Calu3 (cell line): ENCODE results near the gene SLC25A13. TPM values are rescaled to one million over a fixed set of nuclear protein-coding genes. Genes with fewer than 3 reads are reported as not detected.

Source experiments
- BruUV-seq: library from RNA; stranded (reverse); fragments of 400-500 nt; replicated peaks from 2 replicates; lab custom pipeline; 2021; lab: Mats Ljungman, UMichigan
- CTCF ChIA-PET: fragments of 300-600 bp; sonication (Branson Sonifier 250); formaldehyde crosslinking; loops from one replicate; lab custom pipeline; 2022; ENCODE audit warnings: antibody characterized with exemption; lab: Charles Lee
- DNase-seq: peaks from one replicate; pipeline ENCODE4 v3.0.0; 2022
- H3K27ac Mint-ChIP-seq: one replicate; pipeline ENCODE4 v1.8.0; 2022; ENCODE audit warnings: mixed read lengths; ENCODE audit not compliant: unreplicated experiment
- H3K27me3 Mint-ChIP-seq: one replicate; pipeline ENCODE4 v1.8.0; 2022; ENCODE audit warnings: mixed read lengths; ENCODE audit not compliant: unreplicated experiment
- H3K36me3 Mint-ChIP-seq: one replicate; pipeline ENCODE4 v1.8.0; 2022; ENCODE audit warnings: mild to moderate bottlenecking, moderate library complexity, mixed read lengths; ENCODE audit not compliant: insufficient read depth, unreplicated experiment
- H3K4me1 Mint-ChIP-seq: one replicate; pipeline ENCODE4 v1.8.0; 2022; ENCODE audit warnings: mild to moderate bottlenecking, low read depth, mixed read lengths; ENCODE audit not compliant: unreplicated experiment
- H3K4me3 Mint-ChIP-seq: one replicate; pipeline ENCODE4 v1.8.0; 2022; ENCODE audit warnings: mild to moderate bottlenecking, low read depth, moderate library complexity, mixed read lengths; ENCODE audit not compliant: unreplicated experiment
- H3K9me3 Mint-ChIP-seq: one replicate; pipeline ENCODE4 v1.8.0; 2022; ENCODE audit warnings: low read depth, mixed read lengths; ENCODE audit not compliant: unreplicated experiment
- intact Hi-C: fragments of 100-400 bp; cut with micrococcal nuclease; formaldehyde crosslinking; loops from one replicate; pipeline ENCODE4 v1.10.0; 2022; ENCODE audit not compliant: unreplicated experiment
- total RNA-seq: library from RNA; stranded (reverse); gene quantifications from 2 replicates; pipeline ENCODE4 v1.2.3, GENCODE V29; 2022
- TF ChIP-seq, protein P1 (sequence below): fragments of 200-600 bp; IDR thresholded peaks from one replicate; pipeline ENCODE4 v1.8.0; 2022; ENCODE audit warnings: antibody characterized with exemption; ENCODE audit not compliant: unreplicated experiment

The SLC25A13 gene
- total RNA-seq, 1 experiment from 2014 or later, result 18.1 TPM

DNA sequence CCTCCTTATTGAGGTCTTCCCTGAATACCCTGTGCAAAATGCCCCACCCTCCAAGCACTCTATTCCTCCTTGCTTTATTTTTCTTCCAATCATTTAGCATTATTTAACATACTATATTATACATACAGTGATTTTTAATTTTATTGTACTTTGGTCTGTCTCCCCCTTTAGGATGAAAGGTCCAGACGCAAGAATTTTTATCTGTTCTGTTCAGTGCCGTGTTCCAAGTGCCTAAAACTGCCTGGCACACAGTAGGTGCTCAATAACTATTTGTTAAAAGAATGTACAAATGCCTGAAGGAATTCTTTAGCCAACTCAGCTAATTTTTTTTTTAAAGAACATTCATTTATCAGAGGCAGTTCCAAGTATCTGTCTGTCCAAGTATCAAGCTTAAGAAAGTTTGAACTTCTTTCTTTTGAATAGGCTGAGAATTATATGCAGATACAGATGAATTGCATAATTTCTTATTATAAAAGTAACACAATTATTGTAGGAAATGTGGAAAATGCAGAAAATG lies 34.1 kb upstream of the SLC25A13 start:
- no TSS peak for BruUV-seq
- DNase-seq, result no peak
- H3K36me3 Mint-ChIP-seq, result no peaks in the 10 kb centered on the region
- H3K27me3 Mint-ChIP-seq, result no peaks in the 10 kb centered on the region
- intact Hi-C loops, result no loop called here
- H3K9me3 Mint-ChIP-seq, result no peaks in the 10 kb centered on the region
- H3K4me3 Mint-ChIP-seq, result no peak overlapping the region
- TF ChIP-seq, protein P1, sequence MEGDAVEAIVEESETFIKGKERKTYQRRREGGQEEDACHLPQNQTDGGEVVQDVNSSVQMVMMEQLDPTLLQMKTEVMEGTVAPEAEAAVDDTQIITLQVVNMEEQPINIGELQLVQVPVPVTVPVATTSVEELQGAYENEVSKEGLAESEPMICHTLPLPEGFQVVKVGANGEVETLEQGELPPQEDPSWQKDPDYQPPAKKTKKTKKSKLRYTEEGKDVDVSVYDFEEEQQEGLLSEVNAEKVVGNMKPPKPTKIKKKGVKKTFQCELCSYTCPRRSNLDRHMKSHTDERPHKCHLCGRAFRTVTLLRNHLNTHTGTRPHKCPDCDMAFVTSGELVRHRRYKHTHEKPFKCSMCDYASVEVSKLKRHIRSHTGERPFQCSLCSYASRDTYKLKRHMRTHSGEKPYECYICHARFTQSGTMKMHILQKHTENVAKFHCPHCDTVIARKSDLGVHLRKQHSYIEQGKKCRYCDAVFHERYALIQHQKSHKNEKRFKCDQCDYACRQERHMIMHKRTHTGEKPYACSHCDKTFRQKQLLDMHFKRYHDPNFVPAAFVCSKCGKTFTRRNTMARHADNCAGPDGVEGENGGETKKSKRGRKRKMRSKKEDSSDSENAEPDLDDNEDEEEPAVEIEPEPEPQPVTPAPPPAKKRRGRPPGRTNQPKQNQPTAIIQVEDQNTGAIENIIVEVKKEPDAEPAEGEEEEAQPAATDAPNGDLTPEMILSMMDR, result no peak
- CTCF ChIA-PET, result no interaction called here
- no peak overlapping the region for H3K27ac Mint-ChIP-seq
- no peaks in the 10 kb centered on the region for H3K4me1 Mint-ChIP-seq

DNA sequence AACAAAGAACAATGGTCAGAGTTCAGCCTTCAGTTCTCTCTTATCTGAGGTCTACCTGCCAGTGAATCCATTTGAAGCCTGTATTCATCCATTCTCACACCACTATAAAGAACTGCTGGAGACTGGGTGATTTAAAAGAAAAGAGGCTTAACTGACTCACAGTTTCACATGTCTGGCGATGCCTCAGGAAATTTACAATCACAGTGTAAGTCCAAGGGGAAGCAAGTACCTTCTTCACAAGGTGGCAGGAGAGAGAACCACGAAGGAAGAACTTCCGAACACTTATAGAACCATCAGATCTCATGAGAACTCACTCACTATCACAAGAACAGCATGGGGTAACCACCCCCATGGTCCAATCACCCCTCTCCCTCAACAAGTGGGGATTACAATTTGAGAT lies 33.0 kb upstream of the SLC25A13 start:
- Mint-ChIP-seq H3K4me1 (no peaks in the 10 kb centered on the region), H3K27ac (no peak overlapping the region), H3K4me3 (no peak overlapping the region), H3K27me3 (no peaks in the 10 kb centered on the region), H3K36me3 (no peaks in the 10 kb centered on the region), H3K9me3 (no peaks in the 10 kb centered on the region)
- CTCF ChIA-PET, result no interaction called here
- intact Hi-C loops, result no loop called here
- BruUV-seq, result no TSS peak
- no peak for DNase-seq
- TF ChIP-seq, protein P1, result no peak

DNA sequence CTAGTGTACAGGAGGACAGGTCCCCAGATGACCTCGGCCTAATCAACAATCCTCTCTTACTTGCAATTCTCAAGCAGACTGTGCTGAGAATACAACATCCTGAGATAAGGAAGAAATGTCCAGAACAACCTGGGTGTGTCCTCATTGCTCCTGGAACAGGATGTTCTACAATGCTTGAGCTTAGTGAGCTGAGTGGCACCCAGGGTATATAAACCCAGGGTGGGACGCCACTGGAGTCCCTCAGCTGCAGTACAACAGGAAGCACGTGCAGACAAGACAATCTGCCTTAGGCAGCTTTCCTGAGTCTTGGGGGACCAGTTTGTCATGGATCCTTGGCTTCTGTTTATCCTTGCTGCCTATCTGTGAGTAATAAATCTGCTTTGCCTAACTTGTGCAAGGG lies 27.7 kb upstream of the SLC25A13 start:
- intact Hi-C loops, result no loop called here
- Mint-ChIP-seq H3K4me3 (no peak overlapping the region), H3K9me3 (no peaks in the 10 kb centered on the region), H3K36me3 (no peaks in the 10 kb centered on the region), H3K4me1 (no peaks in the 10 kb centered on the region), H3K27me3 (peaks cover 8% of the 10 kb centered on the region), H3K27ac (no peak overlapping the region)
- DNase-seq, result no peak
- CTCF ChIA-PET, result no interaction called here
- TF ChIP-seq, protein P1, result no peak
- no TSS peak for BruUV-seq

DNA sequence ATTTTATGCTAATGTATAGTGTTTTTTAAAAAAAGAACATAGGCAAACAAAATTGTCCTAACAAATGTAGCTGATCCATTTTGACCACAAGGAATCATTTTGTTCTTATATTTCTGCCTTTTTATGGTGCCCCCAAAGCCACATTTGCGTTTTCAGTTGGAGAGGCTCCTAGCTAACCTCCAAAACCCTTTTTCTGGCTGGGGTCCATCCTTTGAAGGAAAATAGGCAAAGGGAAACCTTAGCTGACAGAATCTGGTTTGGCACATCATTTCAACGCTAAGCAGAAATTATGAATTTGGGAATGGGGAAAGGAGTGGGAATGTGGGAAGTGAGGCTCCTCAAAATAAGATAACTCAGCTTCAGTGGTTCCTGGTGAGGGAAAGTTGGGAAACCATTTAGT lies 25.6 kb upstream of the SLC25A13 start:
- Mint-ChIP-seq H3K27me3 (peaks cover 8% of the 10 kb centered on the region), H3K27ac (no peak overlapping the region), H3K4me3 (no peak overlapping the region), H3K4me1 (no peaks in the 10 kb centered on the region), H3K9me3 (no peaks in the 10 kb centered on the region), H3K36me3 (no peaks in the 10 kb centered on the region)
- intact Hi-C loops, result no loop called here
- BruUV-seq, result no TSS peak
- TF ChIP-seq, protein P1, result no peak
- no peak for DNase-seq
- CTCF ChIA-PET, result interaction anchor here (0.6 kb wide), 1 partner anchor 280 kb away, joined by 5 read pairs; no protein-coding TSS in a partner anchor
